Neuronal stem cell (in vitro differentiated cells): ENCODE results near the gene DEAF1.

Experiments
- DNase-seq: peaks from one replicate; pipeline ENCODE4 v3.0.0-alpha.2; 2013; ENCODE audit warnings: low spot score
- H2AFZ ChIP-seq: one replicate; pipeline ENCODE4 v1.6.1; 2013; ENCODE audit warnings: mild to moderate bottlenecking, low read length, inconsistent platforms
- H2AK5ac ChIP-seq: 2 replicates; pipeline ENCODE4 v1.6.1; 2013; ENCODE audit warnings: low read depth, mild to moderate bottlenecking, inconsistent platforms, low read length, moderate library complexity, mixed read lengths
- H2BK120ac ChIP-seq: 2 replicates; pipeline ENCODE4 v1.6.1; 2013; ENCODE audit warnings: low read depth, mild to moderate bottlenecking, inconsistent platforms, low read length, moderate library complexity, mixed read lengths
- H2BK12ac ChIP-seq: one replicate; pipeline ENCODE4 v1.6.1; 2013; ENCODE audit warnings: low read length, inconsistent platforms
- H2BK15ac ChIP-seq: 2 replicates; pipeline ENCODE4 v1.6.1; 2013; ENCODE audit warnings: mild to moderate bottlenecking, low read length, inconsistent platforms, mixed read lengths
- H2BK5ac ChIP-seq: one replicate; pipeline ENCODE4 v1.6.1; 2013; ENCODE audit warnings: inconsistent platforms, mild to moderate bottlenecking, low read length, moderate library complexity
- H3K14ac ChIP-seq: one replicate; pipeline ENCODE4 v1.6.1; 2013; ENCODE audit warnings: low read length, inconsistent platforms
- H3K18ac ChIP-seq: 2 replicates; pipeline ENCODE4 v1.6.1; 2013; ENCODE audit warnings: low read length, inconsistent platforms
- H3K23ac ChIP-seq: 2 replicates; pipeline ENCODE4 v1.6.1; 2013; ENCODE audit warnings: low read depth, mild to moderate bottlenecking, mixed read lengths, low read length, inconsistent platforms; ENCODE audit not compliant: poor library complexity
- H3K27ac ChIP-seq: replicated peaks from 3 replicates; pipeline ENCODE4 v1.5.1; 2013; ENCODE audit warnings: low read length, inconsistent platforms
- H3K27me3 ChIP-seq, 3 experiments: 2 replicates each; pipeline ENCODE4 v1.6.1; 2013; ENCODE audit warnings: low read length in 3 of 3, mild to moderate bottlenecking in 2 of 3, inconsistent platforms in 1 of 3, low read depth in 1 of 3, mixed read lengths in 1 of 3, moderate library complexity in 1 of 3; ENCODE audit not compliant: control insufficient read depth in 3 of 3, insufficient read depth in 3 of 3
- H3K36me3 ChIP-seq, 2 donors: replicated peaks in 1 of 2; 2 replicates each; pipeline ENCODE4 v1.6.1; 2013; ENCODE audit warnings: low read length in 2 of 2; ENCODE audit not compliant: control insufficient read depth in 2 of 2, insufficient read depth in 2 of 2
- H3K4ac ChIP-seq: 2 replicates; pipeline ENCODE4 v1.6.1; 2013; ENCODE audit warnings: inconsistent platforms, mild to moderate bottlenecking, low read length, moderate library complexity
- H3K4me1 ChIP-seq, 2 donors: 1 replicate in 1 of 2; 2 replicates in 1 of 2; pipeline ENCODE4 v1.6.1; 2013; ENCODE audit warnings: low read length in 2 of 2, low read depth in 1 of 2; ENCODE audit not compliant: control insufficient read depth in 2 of 2, insufficient read depth in 1 of 2
- H3K4me2 ChIP-seq: one replicate; pipeline ENCODE4 v1.6.1; 2013; ENCODE audit warnings: mild to moderate bottlenecking, low read length, inconsistent platforms; ENCODE audit not compliant: insufficient read depth, poor library complexity, severe bottlenecking
- H3K4me3 ChIP-seq, 2 donors: 2 replicates each; pipeline ENCODE4 v1.5.1; 2013; ENCODE audit warnings: low read length in 2 of 2, mild to moderate bottlenecking in 2 of 2, inconsistent platforms in 1 of 2, moderate library complexity in 1 of 2
- H3K79me1 ChIP-seq: one replicate; pipeline ENCODE4 v1.6.1; 2013; ENCODE audit warnings: low read depth, mild to moderate bottlenecking, inconsistent platforms, low read length, moderate library complexity
- H3K9ac ChIP-seq: one replicate; pipeline ENCODE4 v1.6.1; 2013; ENCODE audit warnings: mild to moderate bottlenecking, low read depth, low read length, inconsistent platforms; ENCODE audit not compliant: poor library complexity
- H3K9me3 ChIP-seq, 2 donors: replicated peaks in 1 of 2; 2 replicates each; pipeline versions ENCODE3 to v1.6.1; 2013; ENCODE audit warnings: low read length in 2 of 2, mild to moderate bottlenecking in 2 of 2, inconsistent platforms in 1 of 2, low read depth in 1 of 2, mixed read lengths in 1 of 2, moderate library complexity in 1 of 2; ENCODE audit not compliant: control insufficient read depth in 2 of 2, insufficient read depth in 1 of 2
- H4K8ac ChIP-seq: one replicate; pipeline ENCODE4 v1.6.1; 2013; ENCODE audit warnings: low read depth, mild to moderate bottlenecking, inconsistent platforms, low read length, moderate library complexity
- H4K91ac ChIP-seq: one replicate; pipeline ENCODE4 v1.6.1; 2013; ENCODE audit warnings: low read length, low read depth, mild to moderate bottlenecking, inconsistent platforms; ENCODE audit not compliant: poor library complexity
- WGBS, 2 donors: extraction: QIAGEN DNeasy Blood & Tissue Kit; methylation state at CpG; one replicate each; pipeline ENCODE4 v1.1.7; 2013; ENCODE audit warnings: missing lambda C conversion rate in 2 of 2, mixed read lengths in 1 of 2; ENCODE audit not compliant: insufficient read length in 2 of 2, insufficient replicate concordance in 1 of 2; ENCODE audit errors: extremely low coverage in 2 of 2; 5-methylcytosine and 5-hydroxymethylcytosine counted together

The DEAF1 gene

GRCh38 chr11:719214-720016, 24.4 kb upstream of the DEAF1 start:
- H2BK120ac ChIP-seq, result peak overlapping the region; percentile 72
- no peak for DNase-seq
- no peaks in the 10 kb centered on the region for H3K9me3 ChIP-seq
- peak overlapping the region; percentile 0 for H2BK12ac ChIP-seq
- peak overlapping the region; percentile 82 for H2BK5ac ChIP-seq
- H4K91ac ChIP-seq, result no peak overlapping the region
- H2BK15ac ChIP-seq, result peak overlapping the region; percentile 81
- H3K4ac ChIP-seq, result no peak overlapping the region
- H2AFZ ChIP-seq, result no peak overlapping the region
- peaks cover 0 to 5% of the 10 kb centered on the region in 2 donors for H3K4me1 ChIP-seq
- peak overlapping the region; percentile 70 for H3K9ac ChIP-seq
- peak overlapping the region in 1 of 2 donors; percentile 15 for H3K4me3 ChIP-seq
- WGBS, 2 donors, result no CpG with 5 or more reads among the region's 34 CpGs
- peak overlapping the region; percentile 82 for H3K14ac ChIP-seq
- no peak overlapping the region for H4K8ac ChIP-seq
- peak overlapping the region; percentile 92 for H3K18ac ChIP-seq
- no peak overlapping the region for H3K4me2 ChIP-seq
- peak overlapping the region; percentile 97 for H2AK5ac ChIP-seq
- no peak overlapping the region for H3K27ac ChIP-seq
- H3K79me1 ChIP-seq, result no peaks in the 10 kb centered on the region
- H3K27me3 ChIP-seq, result peaks cover 3 to 47% (median 20%) of the 10 kb centered on the region in 3 experiments
- H3K23ac ChIP-seq, result peak overlapping the region; percentile 39
- no peaks in the 10 kb centered on the region for H3K36me3 ChIP-seq

- no peak overlapping the region for H2AK5ac ChIP-seq
- H2BK120ac ChIP-seq, result no peak overlapping the region
- no peak overlapping the region for H3K14ac ChIP-seq
- no peak for DNase-seq
- no peak overlapping the region for H3K27ac ChIP-seq
- H3K9ac ChIP-seq, result no peak overlapping the region
- no peak overlapping the region for H2AFZ ChIP-seq
- H2BK15ac ChIP-seq, result no peak overlapping the region
- H4K91ac ChIP-seq, result no peak overlapping the region
- no peak overlapping the region for H3K23ac ChIP-seq
- H3K4me3 ChIP-seq, result no peak overlapping the region
- H3K9me3 ChIP-seq, result no peaks in the 10 kb centered on the region
- no peaks in the 10 kb centered on the region for H3K36me3 ChIP-seq
- H3K79me1 ChIP-seq, result no peaks in the 10 kb centered on the region
- H2BK12ac ChIP-seq, result no peak overlapping the region
- H2BK5ac ChIP-seq, result no peak overlapping the region
- H3K18ac ChIP-seq, result no peak overlapping the region
- peaks cover 0 to 3% of the 10 kb centered on the region in 2 donors for H3K4me1 ChIP-seq
- no CpG with 5 or more reads among the region's 6 CpGs for WGBS, 2 donors
- no peak overlapping the region for H3K4me2 ChIP-seq
- H3K4ac ChIP-seq, result no peak overlapping the region
- peaks cover 0 to 4% (median 3%) of the 10 kb centered on the region in 3 experiments for H3K27me3 ChIP-seq
- H4K8ac ChIP-seq, result no peak overlapping the region
Measured at GRCh38 chr11:714436-714835, 19.4 kb upstream of the DEAF1 start.

GRCh38 chr11:709109-709997, 14.3 kb upstream of the DEAF1 start:
- Histone ChIP-seq H2BK12ac (peak overlapping the region; percentile 73), H3K9me3 (no peaks in the 10 kb centered on the region), H3K79me1 (peaks cover 2% of the 10 kb centered on the region), H3K4ac (no peak overlapping the region), H2BK5ac (peak overlapping the region; percentile 96), H3K4me2 (no peak overlapping the region), H2AK5ac (peak overlapping the region; percentile 96), H2BK15ac (peak overlapping the region; percentile 81), H3K4me1 (peaks cover 12 to 17% of the 10 kb centered on the region in 2 donors), H3K4me3 (no peak overlapping the region), H3K27me3 (peaks cover 0 to 18% (median 0%) of the 10 kb centered on the region in 3 experiments), H3K23ac (peak overlapping the region; percentile 55), H4K8ac (no peak overlapping the region), H2AFZ (no peak overlapping the region), H3K36me3 (peaks cover 2 to 5% of the 10 kb centered on the region in 2 donors), H4K91ac (no peak overlapping the region), H2BK120ac (no peak overlapping the region), H3K9ac (no peak overlapping the region), H3K14ac (peak overlapping the region; percentile 38), H3K18ac (peak overlapping the region; percentile 71), H3K27ac (no peak overlapping the region)
- no peak for DNase-seq
- WGBS, 2 donors, result no CpG with 5 or more reads among the region's 27 CpGs

GRCh38 chr11:708511-708910, 13.5 kb upstream of the DEAF1 start:
- Histone ChIP-seq H3K18ac (peak overlapping the region; percentile 60), H3K36me3 (peaks cover 2 to 8% of the 10 kb centered on the region in 2 donors), H3K27me3 (peaks cover 0 to 18% (median 0%) of the 10 kb centered on the region in 3 experiments), H3K14ac (no peak overlapping the region), H3K4ac (no peak overlapping the region), H3K4me1 (peaks cover 12 to 17% of the 10 kb centered on the region in 2 donors), H3K79me1 (peaks cover 2% of the 10 kb centered on the region), H3K4me3 (no peak overlapping the region), H2BK120ac (no peak overlapping the region), H4K8ac (no peak overlapping the region), H2BK15ac (peak overlapping the region; percentile 98), H2AFZ (no peak overlapping the region), H3K9ac (no peak overlapping the region), H4K91ac (no peak overlapping the region), H3K4me2 (no peak overlapping the region), H3K23ac (no peak overlapping the region), H3K27ac (no peak overlapping the region), H3K9me3 (no peaks in the 10 kb centered on the region), H2BK12ac (no peak overlapping the region), H2BK5ac (no peak overlapping the region), H2AK5ac (peak overlapping the region; percentile 2)
- whole genome bisulfite sequencing, 2 donors, result no CpG with 5 or more reads among the region's 7 CpGs
- no peak for DNase-seq
